ENCODE data around the gene BAX. TPM values are rescaled to one million over a fixed set of nuclear protein-coding genes. Genes with fewer than 3 reads are reported as not detected.

BAX gene
- total RNA-seq, 4 donors from 2014 or later: 25.1 to 29.6 (median 27.5) TPM

GRCh38 chr19:48940902-48941301, 13.8 kb upstream of the BAX start:
- TF ChIP-seq CTCF (IDR thresholded peaks at IDR 0.05) (no peak), POLR2A (IDR thresholded peaks at IDR 0.05) (no peak), POLR2AphosphoS5 (IDR thresholded peaks at IDR 0.05) (no peak), EP300 (IDR thresholded peaks at IDR 0.05) (no peak)
- no peak for DNase-seq (ENCODE audit: low spot score in 2 of 2)
- H3K4me1 ChIP-seq: no peaks in the 10 kb centered on the region
- H3K36me3 ChIP-seq: no peaks in the 10 kb centered on the region
- no peaks in the 10 kb centered on the region for H3K27me3 ChIP-seq
- no peaks in the 10 kb centered on the region for H3K9me3 ChIP-seq
- H3K4me3 ChIP-seq: no peak overlapping the region
- H3K27ac ChIP-seq: no peak overlapping the region
- WGBS: 99% methylated on average over 5 of the region's 5 CpGs

GRCh38 chr19:48943081-48943480, 11.6 kb upstream of the BAX start:
- Histone ChIP-seq H3K36me3 (no peaks in the 10 kb centered on the region), H3K4me3 (no peak overlapping the region), H3K27ac (no peak overlapping the region), H3K4me1 (no peaks in the 10 kb centered on the region), H3K27me3 (no peaks in the 10 kb centered on the region), H3K9me3 (no peaks in the 10 kb centered on the region)
- WGBS: 87% methylated on average over 6 of the region's 6 CpGs
- TF ChIP-seq CTCF (IDR thresholded peaks at IDR 0.05) (no peak), EP300 (IDR thresholded peaks at IDR 0.05) (no peak), POLR2A (IDR thresholded peaks at IDR 0.05) (no peak), POLR2AphosphoS5 (IDR thresholded peaks at IDR 0.05) (no peak)
- DNase-seq (ENCODE audit: low spot score in 2 of 2): no peak

- no peaks in the 10 kb centered on the region for H3K36me3 ChIP-seq
- H3K4me1 ChIP-seq: no peaks in the 10 kb centered on the region
- TF ChIP-seq POLR2A (IDR thresholded peaks at IDR 0.05) (no peak), EP300 (IDR thresholded peaks at IDR 0.05) (no peak), POLR2AphosphoS5 (IDR thresholded peaks at IDR 0.05) (no peak), CTCF (IDR thresholded peaks at IDR 0.05) (no peak)
- H3K4me3 ChIP-seq: no peak overlapping the region
- H3K9me3 ChIP-seq: no peaks in the 10 kb centered on the region
- H3K27ac ChIP-seq: no peak overlapping the region
- no peaks in the 10 kb centered on the region for H3K27me3 ChIP-seq
- 72% methylated on average over 5 of the region's 5 CpGs for WGBS
- DNase-seq (ENCODE audit: low spot score in 2 of 2): no peak
Measured at GRCh38 chr19:48945415-48945814, 9.3 kb upstream of the BAX start.

- no peaks in the 10 kb centered on the region for H3K27me3 ChIP-seq
- no peak overlapping the region for H3K4me3 ChIP-seq
- 79% methylated on average over 2 of the region's 2 CpGs for WGBS
- no peaks in the 10 kb centered on the region for H3K9me3 ChIP-seq
- no peak for DNase-seq (ENCODE audit: low spot score in 2 of 2)
- no peak for TF ChIP-seq POLR2A (IDR thresholded peaks at IDR 0.05)
- no peak for TF ChIP-seq CTCF (IDR thresholded peaks at IDR 0.05)
- no peak for TF ChIP-seq POLR2AphosphoS5 (IDR thresholded peaks at IDR 0.05)
- TF ChIP-seq EP300 (IDR thresholded peaks at IDR 0.05): no peak
- H3K4me1 ChIP-seq: no peaks in the 10 kb centered on the region
- H3K36me3 ChIP-seq: no peaks in the 10 kb centered on the region
- no peak overlapping the region for H3K27ac ChIP-seq
Measured at GRCh38 chr19:48945817-48946216, 8.9 kb upstream of the BAX start.

- no peak overlapping the region for H3K4me3 ChIP-seq
- no peak overlapping the region for H3K27ac ChIP-seq
- no peaks in the 10 kb centered on the region for H3K27me3 ChIP-seq
- DNase-seq (ENCODE audit: low spot score in 2 of 2): no peak
- no peaks in the 10 kb centered on the region for H3K4me1 ChIP-seq
- 40% methylated on average over 1 of the region's 9 CpGs for WGBS
- no peaks in the 10 kb centered on the region for H3K9me3 ChIP-seq
- no peaks in the 10 kb centered on the region for H3K36me3 ChIP-seq
- TF ChIP-seq POLR2A (IDR thresholded peaks at IDR 0.05) (no peak), POLR2AphosphoS5 (IDR thresholded peaks at IDR 0.05) (no peak), EP300 (IDR thresholded peaks at IDR 0.05) (no peak), CTCF (IDR thresholded peaks at IDR 0.05) (no peak)
Measured at GRCh38 chr19:48946463-48947257, 8.0 kb upstream of the BAX start.
